Skin epidermis (tissue), 12 donors: ENCODE data around the gene NEAT1.

ENCODE experiments used
- H3K27ac ChIP-seq, 21 experiments: fragments of 200-600 bp; sonication (generic) in 11 of 21; one replicate each; pipeline ENCODE4 v1.5.0; 2020; ENCODE audit warnings: mild to moderate bottlenecking in 3 of 21, inconsistent platforms in 2 of 21, moderate library complexity in 2 of 21
- H3K4me3 ChIP-seq, 7 experiments: fragments of 200-600 bp; sonication (generic) in 2 of 7; one replicate each; pipeline ENCODE4 v1.5.0; 2020; ENCODE audit warnings: inconsistent platforms in 2 of 7, mild to moderate bottlenecking in 2 of 7, moderate library complexity in 1 of 7

The NEAT1 gene

GRCh38 chr11:65418681-65419459 is 3.7 kb upstream of the NEAT1 start:
- Histone ChIP-seq H3K27ac (peak overlapping the region; percentile 97 to 100 (median 100)), H3K4me3 (peak overlapping the region; percentile 22 to 78 (median 67))

GRCh38 chr11:65419460-65419771 is 3.2 kb upstream of the NEAT1 start:
- H3K4me3 ChIP-seq, result peak overlapping the region; percentile 22 to 78 (median 67)
- H3K27ac ChIP-seq, result peak overlapping the region; percentile 97 to 100 (median 100)

- H3K27ac ChIP-seq, result peak overlapping the region; percentile 97 to 100 (median 100)
- peak overlapping the region; percentile 22 to 78 (median 67) for H3K4me3 ChIP-seq
Observed at GRCh38 chr11:65419772-65420481, 2.7 kb upstream of the NEAT1 start.

GRCh38 chr11:65420506-65420905 is 2.1 kb upstream of the NEAT1 start:
- Histone ChIP-seq H3K27ac (peak overlapping the region; percentile 56 to 100 (median 100)), H3K4me3 (peak overlapping the region; percentile 3 to 78 (median 67))

GRCh38 chr11:65420979-65421793 is 1.4 kb upstream of the NEAT1 start:
- Histone ChIP-seq H3K27ac (peak overlapping the region; percentile 98 to 100 (median 100)), H3K4me3 (peak overlapping the region; percentile 55 to 79 (median 74))

- Histone ChIP-seq H3K27ac (peak overlapping the region; percentile 98 to 100 (median 100)), H3K4me3 (peak overlapping the region; percentile 55 to 79 (median 74))
Observed at GRCh38 chr11:65421794-65422632, 585 bp upstream of the NEAT1 start.

GRCh38 chr11:65423516-65424204 is 1.1 kb downstream of the NEAT1 start:
- H3K27ac ChIP-seq, result peak overlapping the region; percentile 98 to 100 (median 100)
- H3K4me3 ChIP-seq, result peak overlapping the region; percentile 55 to 79 (median 74)

- Histone ChIP-seq H3K27ac (peak overlapping the region; percentile 98 to 100 (median 100)), H3K4me3 (peak overlapping the region; percentile 55 to 79 (median 74))
Observed at GRCh38 chr11:65424205-65425104, 1.9 kb downstream of the NEAT1 start.

GRCh38 chr11:65425105-65425970 is 2.7 kb downstream of the NEAT1 start:
- Histone ChIP-seq H3K27ac (peak overlapping the region; percentile 98 to 100 (median 100)), H3K4me3 (peak overlapping the region; percentile 55 to 79 (median 74))

- Histone ChIP-seq H3K27ac (peak overlapping the region; percentile 98 to 100 (median 100)), H3K4me3 (peak overlapping the region; percentile 55 to 79 (median 74))
Observed at GRCh38 chr11:65425971-65426838, 3.6 kb downstream of the NEAT1 start.

GRCh38 chr11:65426839-65427690 is 4.5 kb downstream of the NEAT1 start:
- Histone ChIP-seq H3K27ac (peak overlapping the region; percentile 56 to 100 (median 100)), H3K4me3 (peak overlapping the region; percentile 55 to 79 (median 74))

GRCh38 chr11:65427691-65428577 is 5.3 kb downstream of the NEAT1 start:
- Histone ChIP-seq H3K27ac (peak overlapping the region in 20 of 21 experiments; percentile 40 to 100 (median 100)), H3K4me3 (peak overlapping the region; percentile 55 to 79 (median 74))

- Histone ChIP-seq H3K4me3 (peak overlapping the region; percentile 55 to 79 (median 74)), H3K27ac (peak overlapping the region in 19 of 21 experiments; percentile 40 to 100 (median 100))
Observed at GRCh38 chr11:65428578-65429067, 6.0 kb downstream of the NEAT1 start.
